Peyer's patch (tissue), 4 donors: ENCODE data around the gene OPTN.

Experiments
- CTCF ChIP-seq, 6 experiments: fragments of 450-650 bp in 4 of 6; fragments of 200-600 bp in 2 of 6; sonication (generic) in 1 of 6; IDR thresholded peaks; one replicate each; pipeline ENCODE4 v1.5.1; 2017 to 2019; ENCODE audit warnings: antibody characterized with exemption in 6 of 6, mild to moderate bottlenecking in 3 of 6, moderate library complexity in 1 of 6
- POLR2A ChIP-seq, 2 donors: fragments of 450-650 bp; IDR thresholded peaks; one replicate each; pipeline ENCODE4 v1.5.1; 2017; ENCODE audit warnings: antibody characterized with exemption in 2 of 2, mild to moderate bottlenecking in 2 of 2, moderate library complexity in 2 of 2

GRCh38 chr10:13105184-13105583 lies 5.2 kb downstream of the OPTN start:
- TF ChIP-seq CTCF (IDR thresholded peaks at IDR 0.05) (no peak), POLR2A (IDR thresholded peaks at IDR 0.05) (no peak)
